Epidermal melanocyte (primary cell): ENCODE results near the gene HNRNPAB.

ENCODE experiments used
- DNase-seq: peaks from one replicate; pipeline ENCODE4 v3.0.0; 2011; ENCODE audit warnings: low spot score; ENCODE audit not compliant: insufficient read length

HNRNPAB gene

GRCh38 chr5:178204182-178204934 lies at the start of gene HNRNPAB:
TSS of gene HNRNPAB (plus strand) at chr5:178204533. CDS start at chr5:178204838, 305 bp downstream.
- peak; percentile 99 for DNase-seq

- no peak for DNase-seq
These were observed 49.3 kb upstream of the HNRNPAB start for GRCh38 chr5:178155065-178155464.

- DNase-seq, result no peak
These were observed 44.2 kb upstream of the HNRNPAB start for GRCh38 chr5:178160176-178160575.

GRCh38 chr5:178162481-178162880 lies 41.9 kb upstream of the HNRNPAB start:
- DNase-seq, result no peak

- peak; percentile 84 for DNase-seq
These were observed 40.3 kb upstream of the HNRNPAB start for GRCh38 chr5:178163772-178164735.

- no peak for DNase-seq
These were observed 38.8 kb upstream of the HNRNPAB start for GRCh38 chr5:178165581-178165980.

- no peak for DNase-seq
These were observed 33.9 kb upstream of the HNRNPAB start for GRCh38 chr5:178170455-178170854.

- DNase-seq, result no peak
These were observed 29.9 kb upstream of the HNRNPAB start for GRCh38 chr5:178174456-178174855.

- DNase-seq, result no peak
These were observed 27.5 kb upstream of the HNRNPAB start for GRCh38 chr5:178176791-178177190.

- no peak for DNase-seq
These were observed 26.8 kb upstream of the HNRNPAB start for GRCh38 chr5:178177569-178177968.

GRCh38 chr5:178180141-178180863 lies 24.0 kb upstream of the HNRNPAB start:
- DNase-seq, result no peak

GRCh38 chr5:178182158-178182876 lies 22.0 kb upstream of the HNRNPAB start:
- no peak for DNase-seq

GRCh38 chr5:178186427-178186826 lies 17.9 kb upstream of the HNRNPAB start:
- no peak for DNase-seq

GRCh38 chr5:178187014-178187413 lies 17.3 kb upstream of the HNRNPAB start, which contains the start of gene GMCL2:
TSS of gene GMCL2 (minus strand) at chr5:178187371. CDS start at chr5:178187299, 72 bp downstream.
- DNase-seq, result no peak

- no peak for DNase-seq
These were observed 14.9 kb upstream of the HNRNPAB start for GRCh38 chr5:178189433-178189832.

GRCh38 chr5:178191661-178192060 lies 12.7 kb upstream of the HNRNPAB start:
- no peak for DNase-seq

- DNase-seq, result no peak
These were observed 12.1 kb upstream of the HNRNPAB start for GRCh38 chr5:178192244-178192643.

- no peak for DNase-seq
These were observed 11.5 kb upstream of the HNRNPAB start for GRCh38 chr5:178192787-178193186.

- DNase-seq, result no peak
These were observed 11.0 kb upstream of the HNRNPAB start for GRCh38 chr5:178193251-178193809.

GRCh38 chr5:178194026-178194425 lies 10.3 kb upstream of the HNRNPAB start:
- no peak for DNase-seq
